Stomach smooth muscle (tissue), 2 donors: ENCODE data around the gene PRLH.

Experiments used
- H3K27ac ChIP-seq: one replicate; pipeline ENCODE4 v1.7.0; 2013; ENCODE audit warnings: mild to moderate bottlenecking, low read length, inconsistent platforms
- H3K27me3 ChIP-seq, 2 donors: one replicate each; pipeline ENCODE4 v1.7.0; 2013; ENCODE audit warnings: low read length in 2 of 2; ENCODE audit not compliant: insufficient read depth in 2 of 2, control insufficient read depth in 1 of 2
- H3K36me3 ChIP-seq, 2 donors: one replicate each; pipeline ENCODE4 v1.7.0; 2013; ENCODE audit warnings: low read length in 2 of 2; ENCODE audit not compliant: control insufficient read depth in 2 of 2, insufficient read depth in 2 of 2
- H3K4me1 ChIP-seq: one replicate; pipeline ENCODE4 v1.7.0; 2013; ENCODE audit warnings: low read length; ENCODE audit not compliant: control insufficient read depth, insufficient read depth
- H3K4me3 ChIP-seq, 2 donors: one replicate each; pipeline ENCODE4 v1.7.0; 2013; ENCODE audit warnings: low read length in 2 of 2
- H3K9ac ChIP-seq, 2 donors: one replicate each; pipeline ENCODE4 v1.7.0; 2013; ENCODE audit warnings: low read length in 2 of 2, mild to moderate bottlenecking in 1 of 2
- H3K9me3 ChIP-seq, 2 donors: one replicate each; pipeline ENCODE4 v1.7.0; 2013; ENCODE audit warnings: low read length in 2 of 2; ENCODE audit not compliant: control insufficient read depth in 2 of 2
- donor health status: healthy.
- donor health status: Pancreatic carcinoma.

The PRLH gene, protein sequence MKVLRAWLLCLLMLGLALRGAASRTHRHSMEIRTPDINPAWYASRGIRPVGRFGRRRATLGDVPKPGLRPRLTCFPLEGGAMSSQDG

GRCh38 chr2:237566401-237567235, at the start of gene PRLH:
Gene PRLH, plus strand, starts transcription at chr2:237566574. Its CDS starts 0 bp downstream, at chr2:237566574.
- H3K9ac ChIP-seq = no peak within 1 kb of the TSS
- H3K4me1 ChIP-seq = peaks cover 2% of the 10 kb centered on the region
- H3K36me3 ChIP-seq = no peaks in the 10 kb centered on the region
- no peak within 1 kb of the TSS for H3K4me3 ChIP-seq
- no peak within 1 kb of the TSS for H3K27ac ChIP-seq
- no peaks in the 10 kb centered on the region for H3K9me3 ChIP-seq
- H3K27me3 ChIP-seq = peaks cover 0 to 9% of the 10 kb centered on the region in 2 donors

- H3K9ac ChIP-seq = no peak overlapping the region
- peaks cover 19% of the 10 kb centered on the region for H3K4me1 ChIP-seq
- H3K9me3 ChIP-seq = no peaks in the 10 kb centered on the region
- no peak overlapping the region for H3K27ac ChIP-seq
- no peak overlapping the region for H3K4me3 ChIP-seq
- no peaks in the 10 kb centered on the region for H3K27me3 ChIP-seq
- no peaks in the 10 kb centered on the region for H3K36me3 ChIP-seq
These were observed 49.2 kb upstream of the PRLH start for GRCh38 chr2:237517163-237517562.

DNA sequence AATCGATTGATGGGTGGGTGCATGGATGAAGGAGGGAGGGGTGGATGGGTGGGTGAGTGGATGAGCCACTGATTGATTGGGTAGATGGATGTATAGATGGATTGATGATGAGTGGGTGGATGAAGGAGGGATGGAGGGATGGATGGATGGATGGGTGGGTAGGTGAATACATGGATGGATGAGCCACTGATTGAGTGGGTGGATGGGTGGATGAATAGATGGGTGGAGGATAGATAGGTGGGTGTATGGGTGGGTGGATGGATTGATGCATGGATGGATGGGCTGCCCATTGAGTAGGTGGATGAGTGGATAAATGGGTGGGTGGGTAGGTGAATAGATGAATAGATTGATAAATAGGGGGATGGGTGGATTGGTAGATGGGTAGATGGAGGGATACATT, 48.4 kb upstream of the PRLH start:
- Histone ChIP-seq H3K4me1 (peaks cover 15% of the 10 kb centered on the region), H3K9ac (no peak overlapping the region), H3K27me3 (no peaks in the 10 kb centered on the region), H3K9me3 (no peaks in the 10 kb centered on the region), H3K27ac (no peak overlapping the region), H3K4me3 (no peak overlapping the region), H3K36me3 (no peaks in the 10 kb centered on the region)

GRCh38 chr2:237519506-237520245, 46.7 kb upstream of the PRLH start:
- peaks cover 4% of the 10 kb centered on the region for H3K4me1 ChIP-seq
- H3K9ac ChIP-seq = no peak overlapping the region
- no peaks in the 10 kb centered on the region for H3K36me3 ChIP-seq
- no peak overlapping the region for H3K4me3 ChIP-seq
- H3K27ac ChIP-seq = no peak overlapping the region
- no peaks in the 10 kb centered on the region for H3K9me3 ChIP-seq
- no peaks in the 10 kb centered on the region for H3K27me3 ChIP-seq

- no peak overlapping the region for H3K9ac ChIP-seq
- no peaks in the 10 kb centered on the region for H3K4me1 ChIP-seq
- H3K36me3 ChIP-seq = no peaks in the 10 kb centered on the region
- no peaks in the 10 kb centered on the region for H3K9me3 ChIP-seq
- no peaks in the 10 kb centered on the region for H3K27me3 ChIP-seq
- H3K4me3 ChIP-seq = no peak overlapping the region
- no peak overlapping the region for H3K27ac ChIP-seq
These were observed 46.1 kb upstream of the PRLH start for GRCh38 chr2:237520290-237520689.

DNA sequence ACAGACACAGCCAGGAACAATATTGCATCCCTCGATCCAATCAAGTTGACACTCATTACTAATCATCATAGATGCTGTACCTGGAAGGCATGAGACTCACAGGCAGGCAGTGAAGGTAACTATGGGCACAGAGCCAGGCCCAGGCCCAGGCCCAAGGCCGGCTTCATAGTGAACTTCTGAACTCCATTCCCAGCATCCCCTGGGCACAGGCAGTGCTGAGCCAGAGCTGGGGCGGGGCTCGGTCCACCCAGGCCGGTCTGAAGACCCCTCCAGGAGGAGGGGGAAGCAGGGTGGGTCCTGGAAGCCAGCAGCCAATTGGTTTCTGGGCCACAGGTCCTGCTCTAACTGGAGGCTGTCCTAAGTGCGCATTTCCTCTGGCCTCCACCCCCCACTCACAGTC, 41.7 kb upstream of the PRLH start:
- H3K36me3 ChIP-seq = no peaks in the 10 kb centered on the region
- H3K27me3 ChIP-seq = no peaks in the 10 kb centered on the region
- H3K9ac ChIP-seq = no peak overlapping the region
- H3K27ac ChIP-seq = no peak overlapping the region
- H3K4me1 ChIP-seq = no peaks in the 10 kb centered on the region
- no peaks in the 10 kb centered on the region for H3K9me3 ChIP-seq
- no peak overlapping the region for H3K4me3 ChIP-seq

- no peak overlapping the region for H3K4me3 ChIP-seq
- no peaks in the 10 kb centered on the region for H3K4me1 ChIP-seq
- H3K36me3 ChIP-seq = no peaks in the 10 kb centered on the region
- no peaks in the 10 kb centered on the region for H3K27me3 ChIP-seq
- H3K9me3 ChIP-seq = no peaks in the 10 kb centered on the region
- H3K9ac ChIP-seq = no peak overlapping the region
- no peak overlapping the region for H3K27ac ChIP-seq
These were observed 40.7 kb upstream of the PRLH start for GRCh38 chr2:237525559-237526157.

DNA sequence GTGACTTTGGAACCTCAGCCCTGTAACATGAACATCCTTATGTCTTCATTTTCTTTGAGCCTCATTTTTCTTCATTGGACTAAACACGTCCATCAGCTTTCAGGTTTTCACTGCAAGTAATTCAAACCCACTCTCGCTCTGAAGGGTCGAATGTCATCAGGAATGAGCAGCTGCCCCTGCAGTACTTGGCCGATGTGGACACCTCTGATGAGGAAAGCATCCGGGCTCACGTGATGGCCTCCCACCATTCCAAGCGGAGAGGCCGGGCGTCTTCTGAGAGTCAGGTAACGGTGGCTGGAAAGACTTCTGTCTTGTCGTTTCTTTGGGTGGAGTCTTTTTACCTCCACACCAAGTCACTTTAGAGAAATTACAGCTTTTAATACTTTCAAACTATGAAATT, 39.1 kb upstream of the PRLH start:
- Histone ChIP-seq H3K9me3 (no peaks in the 10 kb centered on the region), H3K36me3 (no peaks in the 10 kb centered on the region), H3K4me1 (no peaks in the 10 kb centered on the region), H3K27me3 (no peaks in the 10 kb centered on the region), H3K27ac (no peak overlapping the region), H3K4me3 (no peak overlapping the region), H3K9ac (no peak overlapping the region)

DNA sequence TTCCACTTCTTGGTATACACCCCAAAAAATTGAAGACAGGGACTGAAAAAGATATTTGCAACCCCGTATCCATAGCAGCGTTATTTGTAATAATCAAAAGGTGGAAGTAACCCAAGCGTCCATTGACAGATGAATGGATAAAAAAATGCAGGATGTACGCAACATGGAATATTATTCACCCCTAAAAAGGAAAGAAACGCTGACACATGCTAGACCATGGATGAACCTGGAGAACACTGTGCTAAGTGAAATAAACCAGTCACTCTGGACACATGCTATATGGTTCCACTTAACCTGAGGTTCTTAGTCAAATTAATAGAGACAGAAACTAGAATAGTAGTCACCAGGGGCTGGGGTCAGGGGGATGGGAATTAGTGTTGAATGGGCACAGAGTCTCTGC, 38.6 kb upstream of the PRLH start:
- H3K27ac ChIP-seq = no peak overlapping the region
- no peak overlapping the region for H3K9ac ChIP-seq
- no peaks in the 10 kb centered on the region for H3K9me3 ChIP-seq
- H3K4me3 ChIP-seq = no peak overlapping the region
- no peaks in the 10 kb centered on the region for H3K27me3 ChIP-seq
- H3K4me1 ChIP-seq = no peaks in the 10 kb centered on the region
- no peaks in the 10 kb centered on the region for H3K36me3 ChIP-seq

- H3K4me3 ChIP-seq = no peak overlapping the region
- no peaks in the 10 kb centered on the region for H3K36me3 ChIP-seq
- H3K9me3 ChIP-seq = no peaks in the 10 kb centered on the region
- no peak overlapping the region for H3K27ac ChIP-seq
- H3K4me1 ChIP-seq = no peaks in the 10 kb centered on the region
- H3K9ac ChIP-seq = no peak overlapping the region
- no peaks in the 10 kb centered on the region for H3K27me3 ChIP-seq
These were observed 36.6 kb upstream of the PRLH start for GRCh38 chr2:237529452-237530402.
